Suppressor macrophage (primary cell): ENCODE results near the gene SEPTIN2.
A peak's percentile ranks its signal among the peaks of the same experiment; 100 is the strongest.
"Not testable (repeated sequence)": the region's sequence is repeated elsewhere in the genome, so short reads cannot be mapped to it uniquely, and the experiment has no call there.

Experiments
- DNase-seq, 4 experiments: peaks; one replicate each; pipeline ENCODE4 v3.0.0-alpha.2; 2020 to 2022

Gene SEPTIN2

GRCh38 chr2:241386519-241386918 is 70.8 kb downstream of the SEPTIN2 start:
- no peak for DNase-seq

GRCh38 chr2:241389697-241390096 is 74.0 kb downstream of the SEPTIN2 start:
- no peak for DNase-seq

- no peak for DNase-seq
These were observed 74.8 kb downstream of the SEPTIN2 start for GRCh38 chr2:241390301-241391206.

- peak in 3 of 4 experiments; percentile 24 to 42 (median 28) for DNase-seq
These were observed 76.4 kb downstream of the SEPTIN2 start for GRCh38 chr2:241391892-241392665.

GRCh38 chr2:241392753-241393152 is 77.0 kb downstream of the SEPTIN2 start:
- not testable (repeated sequence) for DNase-seq

- DNase-seq = no peak
These were observed 77.9 kb downstream of the SEPTIN2 start for GRCh38 chr2:241393524-241394196.

- DNase-seq = not testable (repeated sequence)
These were observed 81.1 kb downstream of the SEPTIN2 start for GRCh38 chr2:241396809-241397208.

- no peak for DNase-seq
These were observed 84.5 kb downstream of the SEPTIN2 start for GRCh38 chr2:241399941-241400922.
